Brain microvascular endothelial cell (primary cell): ENCODE data around the gene PLCB2.

Experiments
- DNase-seq: peaks from one replicate; pipeline ENCODE4 v3.0.0-alpha.2; 2020
- H3K27ac ChIP-seq: fragments of 250-450 bp; sonication (Bioruptor Pico); 2 replicates; pipeline ENCODE4 v1.5.1; 2020; ENCODE audit warnings: mild to moderate bottlenecking, moderate library complexity
- H3K27me3 ChIP-seq: fragments of 250-450 bp; sonication (Bioruptor Pico); replicated peaks from 2 replicates; pipeline ENCODE4 v1.5.1; 2020; ENCODE audit warnings: mild to moderate bottlenecking
- H3K36me3 ChIP-seq: fragments of 250-450 bp; sonication (Bioruptor Pico); replicated peaks from 2 replicates; pipeline ENCODE4 v1.5.1; 2020; ENCODE audit warnings: mild to moderate bottlenecking
- H3K4me3 ChIP-seq: 2 replicates; pipeline ENCODE4 v1.5.1; 2011; ENCODE audit warnings: low read depth, mild to moderate bottlenecking, control low read depth, low read length, moderate library complexity
- CTCF ChIP-seq: IDR thresholded peaks from 2 replicates; pipeline ENCODE4 v1.5.1; 2011; ENCODE audit warnings: low read depth, mild to moderate bottlenecking, moderate library complexity, low read length, control low read depth, inconsistent platforms; ENCODE audit errors: missing control alignments
- in situ Hi-C: cut with HindIII; loops from 2 replicates; pipeline ENCODE4 v1.10.0; 2017; ENCODE audit warnings: low sequenced_read_pairs, low pct_ligation_motif_present

Gene PLCB2

GRCh38 chr15:40282869-40283614 is 24.7 kb downstream of the PLCB2 start, which contains the start of gene ANKRD63:
Gene ANKRD63, minus strand, starts transcription at chr15:40283064. Its CDS starts 478 bp downstream, at chr15:40282586.
- in situ Hi-C loops, result no loop called here
- peak within 1 kb of the TSS; percentile 26 for H3K4me3 ChIP-seq
- no peak for DNase-seq
- no peaks in the 10 kb centered on the region for H3K36me3 ChIP-seq
- H3K27me3 ChIP-seq, result peaks cover 48% of the 10 kb centered on the region
- no peak for TF ChIP-seq CTCF
- no peak within 1 kb of the TSS for H3K27ac ChIP-seq

- DNase-seq, result no peak
- Histone ChIP-seq H3K4me3 (peak overlapping the region; percentile 26), H3K27ac (no peak overlapping the region), H3K27me3 (peaks cover 48% of the 10 kb centered on the region), H3K36me3 (no peaks in the 10 kb centered on the region)
- in situ Hi-C loops, result no loop called here
- peak; percentile 23 for TF ChIP-seq CTCF
Measured at GRCh38 chr15:40282147-40282868, 25.4 kb downstream of the PLCB2 start.

- in situ Hi-C loops, result no loop called here
- no peak overlapping the region for H3K4me3 ChIP-seq
- H3K27me3 ChIP-seq, result peaks cover 48% of the 10 kb centered on the region
- TF ChIP-seq CTCF, result no peak
- DNase-seq, result no peak
- no peaks in the 10 kb centered on the region for H3K36me3 ChIP-seq
- H3K27ac ChIP-seq, result no peak overlapping the region
Measured at GRCh38 chr15:40281801-40282146, 26.0 kb downstream of the PLCB2 start.

- TF ChIP-seq CTCF, result no peak
- Histone ChIP-seq H3K4me3 (no peak overlapping the region), H3K27ac (no peak overlapping the region), H3K27me3 (peaks cover 48% of the 10 kb centered on the region), H3K36me3 (no peaks in the 10 kb centered on the region)
- DNase-seq, result no peak
- in situ Hi-C loops, result no loop called here
Measured at GRCh38 chr15:40281057-40281800, 26.5 kb downstream of the PLCB2 start.

- no peak for TF ChIP-seq CTCF
- in situ Hi-C loops, result no loop called here
Measured at GRCh38 chr15:40280260-40281056, 27.3 kb downstream of the PLCB2 start.

More at GRCh38 chr15:40280260-40281056, 27.3 kb downstream of the PLCB2 start:
- no peak for DNase-seq
- Histone ChIP-seq H3K27ac (no peak overlapping the region), H3K27me3 (peaks cover 48% of the 10 kb centered on the region), H3K4me3 (no peak overlapping the region), H3K36me3 (no peaks in the 10 kb centered on the region)
